Trophoblast cell (in vitro differentiated cells and primary cell): ENCODE measurements around the gene SH2B3.

ENCODE experiments used
- DNase-seq, 2 donors: peaks; one replicate each; pipeline ENCODE4 v3.0.0-alpha.2; 2016
- H2AFZ ChIP-seq: 2 replicates; pipeline ENCODE4 v1.6.1; 2013; ENCODE audit warnings: low read length, moderate library complexity, mild to moderate bottlenecking; ENCODE audit not compliant: insufficient read depth, poor library complexity
- H2AK5ac ChIP-seq: 2 replicates; pipeline ENCODE4 v1.6.1; 2013; ENCODE audit warnings: mild to moderate bottlenecking, low read length
- H2BK120ac ChIP-seq: 2 replicates; pipeline ENCODE4 v1.6.1; 2013; ENCODE audit warnings: low read length, mild to moderate bottlenecking, moderate library complexity; ENCODE audit not compliant: insufficient read depth, poor library complexity
- H2BK12ac ChIP-seq: 2 replicates; pipeline ENCODE4 v1.6.1; 2013; ENCODE audit warnings: mild to moderate bottlenecking, low read length, moderate library complexity
- H2BK5ac ChIP-seq: 2 replicates; pipeline ENCODE4 v1.6.1; 2013; ENCODE audit warnings: low read length, low read depth, moderate library complexity, mild to moderate bottlenecking; ENCODE audit not compliant: poor library complexity
- H3K14ac ChIP-seq: 2 replicates; pipeline ENCODE4 v1.6.1; 2013; ENCODE audit warnings: mild to moderate bottlenecking, low read length
- H3K18ac ChIP-seq: 2 replicates; pipeline ENCODE4 v1.6.1; 2013; ENCODE audit warnings: mild to moderate bottlenecking, low read length
- H3K23ac ChIP-seq: 2 replicates; pipeline ENCODE4 v1.6.1; 2013; ENCODE audit warnings: low read length
- H3K27ac ChIP-seq: 2 replicates; pipeline ENCODE4 v1.5.1; 2013; ENCODE audit warnings: low read depth, mild to moderate bottlenecking, inconsistent platforms, low read length, moderate library complexity
- H3K27me3 ChIP-seq: 2 replicates; pipeline ENCODE4 v1.6.1; 2013; ENCODE audit warnings: inconsistent platforms, mild to moderate bottlenecking, low read length, moderate library complexity; ENCODE audit not compliant: insufficient read depth
- H3K36me3 ChIP-seq, 2 experiments: 1 replicate in 1 of 2; 2 replicates in 1 of 2; pipeline ENCODE4 v1.6.1; 2013; ENCODE audit warnings: low read length in 2 of 2, mild to moderate bottlenecking in 2 of 2, moderate library complexity in 1 of 2; ENCODE audit not compliant: insufficient read depth in 2 of 2, control insufficient read depth in 1 of 2
- H3K4ac ChIP-seq: 2 replicates; pipeline ENCODE4 v1.6.1; 2013; ENCODE audit warnings: low read depth, mild to moderate bottlenecking, low read length, moderate library complexity
- H3K4me1 ChIP-seq, 2 experiments: 1 replicate in 1 of 2; 2 replicates in 1 of 2; pipeline ENCODE4 v1.6.1; 2013; ENCODE audit warnings: low read length in 2 of 2, mild to moderate bottlenecking in 2 of 2, moderate library complexity in 1 of 2; ENCODE audit not compliant: insufficient read depth in 2 of 2, control insufficient read depth in 1 of 2
- H3K4me2 ChIP-seq: 2 replicates; pipeline ENCODE4 v1.6.1; 2013; ENCODE audit warnings: inconsistent platforms, mild to moderate bottlenecking, low read length, moderate library complexity
- H3K4me3 ChIP-seq: 2 replicates; pipeline ENCODE4 v1.5.1; 2013; ENCODE audit warnings: mild to moderate bottlenecking, low read depth, low read length, inconsistent platforms
- H3K79me1 ChIP-seq: one replicate; pipeline ENCODE4 v1.6.1; 2013; ENCODE audit warnings: low read length
- H3K79me2 ChIP-seq: 2 replicates; pipeline ENCODE4 v1.6.1; 2013; ENCODE audit warnings: low read length, mild to moderate bottlenecking; ENCODE audit not compliant: control insufficient read depth, insufficient read depth, poor library complexity
- H3K9ac ChIP-seq: 2 replicates; pipeline ENCODE4 v1.6.1; 2013; ENCODE audit warnings: mild to moderate bottlenecking, low read length
- H3K9me3 ChIP-seq: 2 replicates; pipeline ENCODE4 v1.6.1; 2013; ENCODE audit warnings: low read depth, mild to moderate bottlenecking, control low read depth, inconsistent platforms, low read length; ENCODE audit not compliant: insufficient read depth
- H4K12ac ChIP-seq: 2 replicates; pipeline ENCODE4 v1.6.1; 2013; ENCODE audit warnings: low read depth, mild to moderate bottlenecking, low read length, moderate library complexity
- H4K8ac ChIP-seq: 2 replicates; pipeline ENCODE4 v1.6.1; 2013; ENCODE audit warnings: low read depth, mild to moderate bottlenecking, low read length, moderate library complexity
- H4K91ac ChIP-seq: one replicate; pipeline ENCODE4 v1.6.1; 2013; ENCODE audit warnings: low read depth, mild to moderate bottlenecking, low read length, moderate library complexity
- WGBS: extraction: QIAGEN DNeasy Blood & Tissue Kit; methylation state at CpG from one replicate; pipeline ENCODE4 v1.1.7; 2013; ENCODE audit warnings: missing lambda C conversion rate; ENCODE audit not compliant: insufficient read length, insufficient coverage; ENCODE audit errors: extremely low coverage; 5-methylcytosine and 5-hydroxymethylcytosine counted together

The SH2B3 gene

GRCh38 chr12:111443086-111443485, 37.4 kb downstream of the SH2B3 start:
- no peaks in the 10 kb centered on the region for H3K79me2 ChIP-seq
- no peak overlapping the region for H3K18ac ChIP-seq
- no peak overlapping the region for H3K23ac ChIP-seq
- no peak overlapping the region for H3K27ac ChIP-seq
- no peak overlapping the region for H3K9ac ChIP-seq
- H4K91ac ChIP-seq = no peak overlapping the region
- H2AK5ac ChIP-seq = no peak overlapping the region
- H3K79me1 ChIP-seq = peaks cover 8% of the 10 kb centered on the region
- H3K4ac ChIP-seq = no peak overlapping the region
- H3K4me2 ChIP-seq = no peak overlapping the region
- no peak overlapping the region for H2BK120ac ChIP-seq
- no peak overlapping the region for H2AFZ ChIP-seq
- H3K14ac ChIP-seq = no peak overlapping the region
- no peak overlapping the region for H3K4me3 ChIP-seq
- no peak overlapping the region for H4K12ac ChIP-seq
- no peaks in the 10 kb centered on the region for H3K27me3 ChIP-seq
- DNase-seq = no peak
- peaks cover 26 to 28% of the 10 kb centered on the region in 2 experiments for H3K4me1 ChIP-seq
- H2BK12ac ChIP-seq = no peak overlapping the region
- peak overlapping the region; percentile 7 for H2BK5ac ChIP-seq
- no CpG with 5 or more reads among the region's 7 CpGs for WGBS
- no peaks in the 10 kb centered on the region for H3K9me3 ChIP-seq
- H3K36me3 ChIP-seq = peaks cover 28 to 47% of the 10 kb centered on the region in 2 experiments
- H4K8ac ChIP-seq = no peak overlapping the region

- Histone ChIP-seq H3K4me1 (peaks cover 26 to 28% of the 10 kb centered on the region in 2 experiments), H3K4me3 (no peak overlapping the region), H3K18ac (no peak overlapping the region), H3K36me3 (peaks cover 31 to 52% of the 10 kb centered on the region in 2 experiments), H2AFZ (no peak overlapping the region), H3K4ac (no peak overlapping the region), H2BK12ac (no peak overlapping the region), H2AK5ac (no peak overlapping the region), H3K9me3 (no peaks in the 10 kb centered on the region), H3K4me2 (no peak overlapping the region), H3K79me2 (no peaks in the 10 kb centered on the region), H3K14ac (no peak overlapping the region), H4K91ac (no peak overlapping the region), H3K27ac (no peak overlapping the region), H4K8ac (no peak overlapping the region), H3K9ac (no peak overlapping the region), H2BK120ac (no peak overlapping the region), H3K79me1 (peaks cover 8% of the 10 kb centered on the region), H2BK5ac (no peak overlapping the region), H3K27me3 (no peaks in the 10 kb centered on the region), H3K23ac (no peak overlapping the region), H4K12ac (no peak overlapping the region)
- DNase-seq = peak; percentile 32 to 40
- no CpG with 5 or more reads among the region's 7 CpGs for WGBS
These were observed 37.9 kb downstream of the SH2B3 start for GRCh38 chr12:111443586-111443985.

- H3K79me1 ChIP-seq = peaks cover 8% of the 10 kb centered on the region
- no peak overlapping the region for H3K23ac ChIP-seq
- H2BK5ac ChIP-seq = no peak overlapping the region
- no peak overlapping the region for H4K12ac ChIP-seq
- H3K79me2 ChIP-seq = no peaks in the 10 kb centered on the region
- H2AFZ ChIP-seq = no peak overlapping the region
- H3K27ac ChIP-seq = peak overlapping the region; percentile 31
- H4K8ac ChIP-seq = no peak overlapping the region
- peaks cover 26 to 28% of the 10 kb centered on the region in 2 experiments for H3K4me1 ChIP-seq
- no peak overlapping the region for H3K14ac ChIP-seq
- no peak overlapping the region for H2BK12ac ChIP-seq
- no peak overlapping the region for H3K18ac ChIP-seq
- no peak overlapping the region for H3K4me3 ChIP-seq
- H2BK120ac ChIP-seq = no peak overlapping the region
- DNase-seq = no peak
- H4K91ac ChIP-seq = no peak overlapping the region
- H2AK5ac ChIP-seq = no peak overlapping the region
- no peak overlapping the region for H3K9ac ChIP-seq
- H3K4me2 ChIP-seq = no peak overlapping the region
- no peaks in the 10 kb centered on the region for H3K27me3 ChIP-seq
- H3K4ac ChIP-seq = no peak overlapping the region
- peaks cover 34 to 55% of the 10 kb centered on the region in 2 experiments for H3K36me3 ChIP-seq
- no CpG with 5 or more reads among the region's 8 CpGs for WGBS
- H3K9me3 ChIP-seq = no peaks in the 10 kb centered on the region
These were observed 38.7 kb downstream of the SH2B3 start for GRCh38 chr12:111444314-111444924.

GRCh38 chr12:111444925-111445725, 39.4 kb downstream of the SH2B3 start:
- Histone ChIP-seq H3K9me3 (no peaks in the 10 kb centered on the region), H3K79me1 (peaks cover 8% of the 10 kb centered on the region), H3K4me2 (no peak overlapping the region), H2BK120ac (peak overlapping the region; percentile 9), H3K9ac (no peak overlapping the region), H3K27ac (peak overlapping the region; percentile 41), H2AK5ac (no peak overlapping the region), H3K18ac (peak overlapping the region; percentile 17), H4K12ac (no peak overlapping the region), H4K8ac (peak overlapping the region; percentile 11), H4K91ac (no peak overlapping the region), H3K79me2 (no peaks in the 10 kb centered on the region), H3K36me3 (peaks cover 38 to 55% of the 10 kb centered on the region in 2 experiments), H3K14ac (peak overlapping the region; percentile 36), H3K4me1 (peaks cover 26 to 28% of the 10 kb centered on the region in 2 experiments), H3K4ac (no peak overlapping the region), H2BK5ac (no peak overlapping the region), H2AFZ (peak overlapping the region; percentile 10), H2BK12ac (no peak overlapping the region), H3K23ac (no peak overlapping the region), H3K27me3 (no peaks in the 10 kb centered on the region), H3K4me3 (no peak overlapping the region)
- no CpG with 5 or more reads among the region's 11 CpGs for WGBS
- peak in 1 of 2 donors; percentile 35 for DNase-seq
